ENCODE data around the gene DOCK6. TPM values are rescaled to one million over a fixed set of nuclear protein-coding genes. Genes with fewer than 3 reads are reported as not detected.
A peak's percentile ranks its signal among the peaks of the same experiment; 100 is the strongest.

The DOCK6 gene
- total and polyA plus RNA-seq, 11 donors, result 21.6 to 57.8 (median 38.5) TPM

DNA sequence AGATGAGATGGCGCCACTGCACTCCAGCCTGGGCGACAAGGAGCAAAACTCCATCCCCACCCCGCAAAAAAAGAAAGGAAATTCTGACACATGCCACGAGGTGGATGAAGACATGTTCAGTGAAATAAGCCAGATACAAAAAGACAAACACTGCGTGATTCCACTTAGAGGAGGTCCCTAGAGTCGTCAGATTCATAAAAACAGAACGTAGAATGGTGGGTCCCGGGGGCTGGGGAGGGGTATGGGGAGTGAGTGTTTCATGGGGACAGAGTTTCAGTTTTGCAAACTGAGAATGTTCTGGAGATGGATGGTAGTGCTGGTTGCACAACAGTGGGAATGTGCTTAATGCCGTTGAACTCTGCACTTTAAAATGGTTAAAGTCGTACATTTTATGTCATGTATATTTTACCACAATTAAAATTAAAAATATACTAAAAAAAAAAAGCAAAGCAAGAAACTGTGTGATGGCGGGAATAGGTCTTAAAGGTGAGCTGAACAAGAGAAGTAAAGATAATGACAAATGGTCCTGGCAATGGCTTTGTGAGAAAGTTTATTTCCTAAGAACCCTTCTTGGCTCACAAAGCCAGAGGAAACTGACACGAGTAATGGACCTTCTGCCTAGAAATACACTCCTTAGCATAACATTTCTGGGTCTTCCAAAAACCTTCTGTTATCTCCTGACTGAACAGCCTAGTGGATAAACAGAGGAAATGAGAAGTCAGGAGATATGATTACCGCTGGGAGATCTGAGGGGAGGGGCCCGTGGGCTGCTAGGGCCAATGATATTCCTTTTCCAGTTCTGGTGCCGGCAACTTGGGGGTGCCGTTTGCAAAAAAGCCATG lies 102.5 kb downstream of the DOCK6 start:
- intact Hi-C loops (cut with DNase I), result loop anchor here in 4 of 10 donors (5.0 kb wide), 2 partner anchors 32 to 37 kb away; partner anchors contain the start of gene KANK2 (in 3 of the 4)

GRCh38 chr19:11155373-11156120 lies 106.8 kb downstream of the DOCK6 start, which contains the start of gene SPC24:
Gene SPC24, minus strand, starts transcription at chr19:11155782. Its CDS starts 6 bp downstream, at chr19:11155776.
- no peaks in the 10 kb centered on the region for H3K27me3 ChIP-seq
- intact Hi-C loops (cut with DNase I), result loop anchor here in 4 of 10 donors (5.0 kb wide), 2 partner anchors 37 to 42 kb away; partner anchors contain the start of gene KANK2 (in 3 of the 4)
- peaks cover 0 to 5% (median 0%) of the 10 kb centered on the region in 12 donors for H3K9me3 ChIP-seq
- H3K4me1 ChIP-seq, result peaks cover 0 to 64% (median 34%) of the 10 kb centered on the region in 12 donors
- 0 to 1% (median 1%) methylated on average over 35 to 50 of the region's 50 CpGs for WGBS, 4 donors
- H3K27ac ChIP-seq, result peak within 1 kb of the TSS; percentile 30 to 89 (median 74)
- ATAC-seq (peak; percentile 90 to 96 (median 94)), DNase-seq (peak; percentile 95 to 98 (median 97))
- H3K36me3 ChIP-seq, result no peaks in the 10 kb centered on the region
- peak within 1 kb of the TSS; percentile 25 to 78 (median 60) for H3K4me3 ChIP-seq
- TF ChIP-seq, protein P1, sequence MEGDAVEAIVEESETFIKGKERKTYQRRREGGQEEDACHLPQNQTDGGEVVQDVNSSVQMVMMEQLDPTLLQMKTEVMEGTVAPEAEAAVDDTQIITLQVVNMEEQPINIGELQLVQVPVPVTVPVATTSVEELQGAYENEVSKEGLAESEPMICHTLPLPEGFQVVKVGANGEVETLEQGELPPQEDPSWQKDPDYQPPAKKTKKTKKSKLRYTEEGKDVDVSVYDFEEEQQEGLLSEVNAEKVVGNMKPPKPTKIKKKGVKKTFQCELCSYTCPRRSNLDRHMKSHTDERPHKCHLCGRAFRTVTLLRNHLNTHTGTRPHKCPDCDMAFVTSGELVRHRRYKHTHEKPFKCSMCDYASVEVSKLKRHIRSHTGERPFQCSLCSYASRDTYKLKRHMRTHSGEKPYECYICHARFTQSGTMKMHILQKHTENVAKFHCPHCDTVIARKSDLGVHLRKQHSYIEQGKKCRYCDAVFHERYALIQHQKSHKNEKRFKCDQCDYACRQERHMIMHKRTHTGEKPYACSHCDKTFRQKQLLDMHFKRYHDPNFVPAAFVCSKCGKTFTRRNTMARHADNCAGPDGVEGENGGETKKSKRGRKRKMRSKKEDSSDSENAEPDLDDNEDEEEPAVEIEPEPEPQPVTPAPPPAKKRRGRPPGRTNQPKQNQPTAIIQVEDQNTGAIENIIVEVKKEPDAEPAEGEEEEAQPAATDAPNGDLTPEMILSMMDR (IDR thresholded peaks at IDR 0.05), result peak in 1 of 12 donors; percentile 7
- TF ChIP-seq POLR2A (IDR thresholded peaks at IDR 0.05), result peak in 1 of 2 donors; percentile 76

More for the DNA sequence above, 102.5 kb downstream of the DOCK6 start:
- WGBS, 4 donors, result 30 to 33% (median 31%) methylated on average over 16 of the region's 16 CpGs
- DNase-seq, result no peak
- peaks cover 0 to 11% (median 4%) of the 10 kb centered on the region in 9 donors for H3K36me3 ChIP-seq
- no peak for ATAC-seq
- H3K4me1 ChIP-seq, result peaks cover 3 to 59% (median 35%) of the 10 kb centered on the region in 12 donors
- peak overlapping the region; percentile 0 to 86 (median 60) for H3K27ac ChIP-seq
- TF ChIP-seq, protein P1 (IDR thresholded peaks at IDR 0.05), result peak in 1 of 12 donors; percentile 12
- no peak for TF ChIP-seq POLR2A (IDR thresholded peaks at IDR 0.05)
- H3K27me3 ChIP-seq, result no peaks in the 10 kb centered on the region
- no peak overlapping the region for H3K4me3 ChIP-seq
- H3K9me3 ChIP-seq, result peaks cover 0 to 11% (median 0%) of the 10 kb centered on the region in 12 donors

- intact Hi-C loops (cut with DNase I), result loop anchor here in 4 of 10 donors (5.0 kb wide), 2 partner anchors 38 to 43 kb away; partner anchors contain the start of gene KANK2 (in 3 of the 4)
- peaks cover 0 to 59% (median 31%) of the 10 kb centered on the region in 12 donors for H3K4me1 ChIP-seq
- WGBS, 4 donors, result 49 to 51% (median 50%) methylated on average over 6 of the region's 6 CpGs
- peak overlapping the region in 2 of 12 donors; percentile 82 to 88 for H3K27ac ChIP-seq
- no peak for DNase-seq
- no peak for TF ChIP-seq POLR2A (IDR thresholded peaks at IDR 0.05)
- TF ChIP-seq, protein P1 (IDR thresholded peaks at IDR 0.05), result no peak
- H3K9me3 ChIP-seq, result no peaks in the 10 kb centered on the region
- H3K27me3 ChIP-seq, result no peaks in the 10 kb centered on the region
- no peaks in the 10 kb centered on the region for H3K36me3 ChIP-seq
- peak overlapping the region in 1 of 12 donors; percentile 78 for H3K4me3 ChIP-seq
- no peak for ATAC-seq
Measured at GRCh38 chr19:11154683-11155047, 107.7 kb downstream of the DOCK6 start.
